ENCODE measurements around the gene IRF2BP1. TPM values are rescaled to one million over a fixed set of nuclear protein-coding genes. Genes with fewer than 3 reads are reported as not detected.

The IRF2BP1 gene
- total and polyA plus RNA-seq, 2 of the 13 experiments (the other 11 are each of a cell fraction or from before 2014, with no cell fraction given), result 4.3 to 14.3 TPM

DNA sequence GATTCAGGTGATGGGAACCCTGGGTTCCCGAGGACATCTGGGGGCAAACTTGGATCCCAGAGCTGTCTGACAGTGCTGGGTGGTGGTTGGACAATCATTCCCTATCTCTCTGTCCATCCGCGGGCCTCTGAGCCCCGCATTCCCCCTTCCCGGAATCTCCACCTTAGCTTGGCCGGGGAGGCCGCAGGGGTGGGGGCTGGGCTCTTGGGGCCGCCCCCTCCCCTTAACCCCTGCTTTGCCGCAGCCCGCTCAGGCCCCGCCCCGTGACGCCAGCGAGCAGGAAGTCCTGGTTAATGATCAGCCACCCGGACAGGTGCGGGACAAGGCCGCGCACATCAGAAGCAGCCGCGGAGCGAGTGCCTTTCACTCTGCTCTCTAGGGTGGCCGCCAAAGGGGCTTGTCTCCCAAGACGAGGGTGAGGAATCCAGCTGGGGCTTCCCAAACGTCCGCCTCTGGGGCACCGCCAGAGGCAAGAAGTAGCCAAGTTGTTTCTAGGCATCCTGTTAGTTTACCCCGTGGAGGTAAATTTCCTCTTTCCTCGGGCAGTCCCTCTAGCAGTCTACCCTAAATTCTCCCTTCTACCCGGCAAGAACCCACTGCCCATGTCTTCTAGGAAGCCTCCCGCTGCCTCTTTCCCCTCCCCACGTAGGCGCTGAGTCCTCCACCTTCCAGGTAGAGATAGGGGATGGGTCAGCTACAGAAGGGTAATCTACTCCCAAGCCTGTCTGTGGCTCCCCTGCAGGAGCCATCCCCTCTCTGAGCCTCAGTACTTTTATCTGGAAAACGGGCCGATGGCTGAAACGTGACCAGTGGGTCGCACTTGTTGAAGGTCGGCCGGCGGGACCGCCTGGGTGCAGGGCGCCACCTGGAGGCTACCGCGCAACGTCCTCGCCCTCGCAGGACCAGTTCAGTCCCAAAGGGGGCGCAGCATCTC lies 3.0 kb downstream of the IRF2BP1 start (continued):
- TF ChIP-seq, protein P1, sequence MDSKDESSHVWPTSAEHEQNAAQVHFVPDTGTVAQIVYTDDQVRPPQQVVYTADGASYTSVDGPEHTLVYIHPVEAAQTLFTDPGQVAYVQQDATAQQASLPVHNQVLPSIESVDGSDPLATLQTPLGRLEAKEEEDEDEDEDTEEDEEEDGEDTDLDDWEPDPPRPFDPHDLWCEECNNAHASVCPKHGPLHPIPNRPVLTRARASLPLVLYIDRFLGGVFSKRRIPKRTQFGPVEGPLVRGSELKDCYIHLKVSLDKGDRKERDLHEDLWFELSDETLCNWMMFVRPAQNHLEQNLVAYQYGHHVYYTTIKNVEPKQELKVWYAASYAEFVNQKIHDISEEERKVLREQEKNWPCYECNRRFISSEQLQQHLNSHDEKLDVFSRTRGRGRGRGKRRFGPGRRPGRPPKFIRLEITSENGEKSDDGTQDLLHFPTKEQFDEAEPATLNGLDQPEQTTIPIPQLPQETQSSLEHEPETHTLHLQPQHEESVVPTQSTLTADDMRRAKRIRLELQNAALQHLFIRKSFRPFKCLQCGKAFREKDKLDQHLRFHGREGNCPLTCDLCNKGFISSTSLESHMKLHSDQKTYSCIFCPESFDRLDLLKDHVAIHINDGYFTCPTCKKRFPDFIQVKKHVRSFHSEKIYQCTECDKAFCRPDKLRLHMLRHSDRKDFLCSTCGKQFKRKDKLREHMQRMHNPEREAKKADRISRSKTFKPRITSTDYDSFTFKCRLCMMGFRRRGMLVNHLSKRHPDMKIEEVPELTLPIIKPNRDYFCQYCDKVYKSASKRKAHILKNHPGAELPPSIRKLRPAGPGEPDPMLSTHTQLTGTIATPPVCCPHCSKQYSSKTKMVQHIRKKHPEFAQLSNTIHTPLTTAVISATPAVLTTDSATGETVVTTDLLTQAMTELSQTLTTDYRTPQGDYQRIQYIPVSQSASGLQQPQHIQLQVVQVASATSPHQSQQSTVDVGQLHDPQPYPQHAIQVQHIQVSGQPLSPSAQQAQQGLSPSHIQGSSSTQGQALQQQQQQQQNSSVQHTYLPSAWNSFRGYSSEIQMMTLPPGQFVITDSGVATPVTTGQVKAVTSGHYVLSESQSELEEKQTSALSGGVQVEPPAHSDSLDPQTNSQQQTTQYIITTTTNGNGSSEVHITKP (CRISPR knock-in tag; IDR thresholded peaks at IDR 0.05; ENCODE audit: low read depth), result peak; percentile 82
- 0 out of 2 replicates have a peak, but pooled peaks have one; percentile 43 for TF ChIP-seq ZNF136 (CRISPR knock-in tag; IDR thresholded peaks at IDR 0.05; ENCODE audit: low read depth)
- no peak for TF ChIP-seq MAFF (IDR thresholded peaks at IDR 0.05; ENCODE audit: low read depth, low read length)
- TF ChIP-seq NFE2L2 (IDR thresholded peaks at IDR 0.05; ENCODE audit: low read length), result no peak
- TF ChIP-seq, protein P2, sequence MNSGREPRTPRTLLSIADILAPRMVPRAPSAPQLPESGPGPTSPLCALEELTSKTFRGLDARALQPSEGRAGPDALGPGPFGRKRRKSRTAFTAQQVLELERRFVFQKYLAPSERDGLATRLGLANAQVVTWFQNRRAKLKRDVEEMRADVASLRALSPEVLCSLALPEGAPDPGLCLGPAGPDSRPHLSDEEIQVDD (CRISPR knock-in tag; IDR thresholded peaks at IDR 0.05; ENCODE audit: borderline replicate concordance), result no peak
- peak; percentile 96 for TF ChIP-seq ZNF17 (CRISPR knock-in tag; IDR thresholded peaks at IDR 0.05)
- peak; percentile 75 for TF ChIP-seq FOSL2 (CRISPR knock-in tag; IDR thresholded peaks at IDR 0.05)
- no peak for TF ChIP-seq ZNF570 (CRISPR knock-in tag; IDR thresholded peaks at IDR 0.05; ENCODE audit: borderline replicate concordance)
- TF ChIP-seq ZNF772 (CRISPR knock-in tag; IDR thresholded peaks at IDR 0.05), result peak; percentile 84
- TF ChIP-seq IRF2 (CRISPR knock-in tag; IDR thresholded peaks at IDR 0.05), result peak; percentile 87
- TF ChIP-seq, protein P3, sequence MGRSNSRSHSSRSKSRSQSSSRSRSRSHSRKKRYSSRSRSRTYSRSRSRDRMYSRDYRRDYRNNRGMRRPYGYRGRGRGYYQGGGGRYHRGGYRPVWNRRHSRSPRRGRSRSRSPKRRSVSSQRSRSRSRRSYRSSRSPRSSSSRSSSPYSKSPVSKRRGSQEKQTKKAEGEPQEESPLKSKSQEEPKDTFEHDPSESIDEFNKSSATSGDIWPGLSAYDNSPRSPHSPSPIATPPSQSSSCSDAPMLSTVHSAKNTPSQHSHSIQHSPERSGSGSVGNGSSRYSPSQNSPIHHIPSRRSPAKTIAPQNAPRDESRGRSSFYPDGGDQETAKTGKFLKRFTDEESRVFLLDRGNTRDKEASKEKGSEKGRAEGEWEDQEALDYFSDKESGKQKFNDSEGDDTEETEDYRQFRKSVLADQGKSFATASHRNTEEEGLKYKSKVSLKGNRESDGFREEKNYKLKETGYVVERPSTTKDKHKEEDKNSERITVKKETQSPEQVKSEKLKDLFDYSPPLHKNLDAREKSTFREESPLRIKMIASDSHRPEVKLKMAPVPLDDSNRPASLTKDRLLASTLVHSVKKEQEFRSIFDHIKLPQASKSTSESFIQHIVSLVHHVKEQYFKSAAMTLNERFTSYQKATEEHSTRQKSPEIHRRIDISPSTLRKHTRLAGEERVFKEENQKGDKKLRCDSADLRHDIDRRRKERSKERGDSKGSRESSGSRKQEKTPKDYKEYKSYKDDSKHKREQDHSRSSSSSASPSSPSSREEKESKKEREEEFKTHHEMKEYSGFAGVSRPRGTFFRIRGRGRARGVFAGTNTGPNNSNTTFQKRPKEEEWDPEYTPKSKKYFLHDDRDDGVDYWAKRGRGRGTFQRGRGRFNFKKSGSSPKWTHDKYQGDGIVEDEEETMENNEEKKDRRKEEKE (IDR thresholded peaks at IDR 0.05), result no peak
- peak; percentile 66 for TF ChIP-seq ESRRA (CRISPR knock-in tag; IDR thresholded peaks at IDR 0.05; ENCODE audit: low read depth)
- no peak; the same call in 1 of the 2 replicates for TF ChIP-seq ZNF839 (CRISPR knock-in tag; IDR thresholded peaks at IDR 0.05; ENCODE audit: borderline replicate concordance)
- TF ChIP-seq, protein P4, sequence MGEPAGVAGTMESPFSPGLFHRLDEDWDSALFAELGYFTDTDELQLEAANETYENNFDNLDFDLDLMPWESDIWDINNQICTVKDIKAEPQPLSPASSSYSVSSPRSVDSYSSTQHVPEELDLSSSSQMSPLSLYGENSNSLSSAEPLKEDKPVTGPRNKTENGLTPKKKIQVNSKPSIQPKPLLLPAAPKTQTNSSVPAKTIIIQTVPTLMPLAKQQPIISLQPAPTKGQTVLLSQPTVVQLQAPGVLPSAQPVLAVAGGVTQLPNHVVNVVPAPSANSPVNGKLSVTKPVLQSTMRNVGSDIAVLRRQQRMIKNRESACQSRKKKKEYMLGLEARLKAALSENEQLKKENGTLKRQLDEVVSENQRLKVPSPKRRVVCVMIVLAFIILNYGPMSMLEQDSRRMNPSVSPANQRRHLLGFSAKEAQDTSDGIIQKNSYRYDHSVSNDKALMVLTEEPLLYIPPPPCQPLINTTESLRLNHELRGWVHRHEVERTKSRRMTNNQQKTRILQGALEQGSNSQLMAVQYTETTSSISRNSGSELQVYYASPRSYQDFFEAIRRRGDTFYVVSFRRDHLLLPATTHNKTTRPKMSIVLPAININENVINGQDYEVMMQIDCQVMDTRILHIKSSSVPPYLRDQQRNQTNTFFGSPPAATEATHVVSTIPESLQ (CRISPR knock-in tag; conservative IDR thresholded peaks at IDR 0.05), result no peak
- TF ChIP-seq, protein P5, sequence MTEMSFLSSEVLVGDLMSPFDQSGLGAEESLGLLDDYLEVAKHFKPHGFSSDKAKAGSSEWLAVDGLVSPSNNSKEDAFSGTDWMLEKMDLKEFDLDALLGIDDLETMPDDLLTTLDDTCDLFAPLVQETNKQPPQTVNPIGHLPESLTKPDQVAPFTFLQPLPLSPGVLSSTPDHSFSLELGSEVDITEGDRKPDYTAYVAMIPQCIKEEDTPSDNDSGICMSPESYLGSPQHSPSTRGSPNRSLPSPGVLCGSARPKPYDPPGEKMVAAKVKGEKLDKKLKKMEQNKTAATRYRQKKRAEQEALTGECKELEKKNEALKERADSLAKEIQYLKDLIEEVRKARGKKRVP (CRISPR knock-in tag; IDR thresholded peaks at IDR 0.05), result peak in 1 of 2 experiments; percentile 51; a peak in 2 of 4 replicates
- peak; percentile 87 for TF ChIP-seq PRPF4 (IDR thresholded peaks at IDR 0.05; ENCODE audit: low read depth, low read length, poor library complexity, severe bottlenecking)
- TF ChIP-seq ZSCAN9 (CRISPR knock-in tag; IDR thresholded peaks at IDR 0.05; ENCODE audit: borderline replicate concordance), result peak; percentile 36
- no peak; the same call in 1 of the 2 replicates for TF ChIP-seq RFXAP (CRISPR knock-in tag; IDR thresholded peaks at IDR 0.05; ENCODE audit: borderline replicate concordance)

Measured in HepG2 (cell line).